ENCODE results near the gene CRYBG1. TPM values are rescaled to one million over a fixed set of nuclear protein-coding genes. Genes with fewer than 3 reads are reported as not detected.

CRYBG1 gene
- total RNA-seq, 1 experiment from 2014 or later, result 5.7 TPM

DNA sequence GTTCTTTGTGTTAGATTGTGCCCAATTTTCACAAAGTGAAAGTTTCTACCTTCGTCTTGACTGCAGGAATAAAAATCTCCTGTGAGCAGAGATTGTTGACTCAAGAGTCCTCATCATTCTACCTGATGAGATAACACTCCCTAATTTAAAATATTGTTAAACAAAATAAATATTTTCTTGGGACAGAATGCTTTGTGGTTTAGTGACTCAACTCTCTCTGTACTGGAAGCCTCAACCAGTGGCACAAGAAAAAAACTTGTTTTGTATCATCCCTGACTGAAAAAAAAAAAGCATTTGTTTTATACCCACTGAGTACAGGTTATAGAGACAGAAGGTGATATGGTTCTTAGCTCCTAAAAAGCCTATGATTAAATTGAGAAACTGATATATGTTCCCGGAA, 78.9 kb downstream of the CRYBG1 start:
- no peaks in the 10 kb centered on the region for H3K4me1 Mint-ChIP-seq
- Histone ChIP-seq H3K9me3 (ENCODE audit: control insufficient read depth, low read depth, low read length) (no peaks in the 10 kb centered on the region), H4K91ac (ENCODE audit: insufficient read length, low read depth, low read length) (no peak overlapping the region), H3K27me3 (ENCODE audit: insufficient read depth, low read length) (no peaks in the 10 kb centered on the region), H3K79me2 (ENCODE audit: insufficient read depth, low read length) (no peaks in the 10 kb centered on the region), H3K23ac (ENCODE audit: insufficient read length, low read depth, low read length) (no peak overlapping the region), H3K4me1 (ENCODE audit: insufficient read depth, low read length) (no peaks in the 10 kb centered on the region), H2BK12ac (ENCODE audit: insufficient read length, low read depth, low read length) (no peak overlapping the region), H2BK120ac (ENCODE audit: low read depth, low read length, poor library complexity, severe bottlenecking) (no peak overlapping the region), H4K20me1 (ENCODE audit: control insufficient read depth, insufficient read depth, insufficient read length) (no peaks in the 10 kb centered on the region), H3K23me2 (ENCODE audit: insufficient read length, low read depth, low read length, poor library complexity, severe bottlenecking) (no peaks in the 10 kb centered on the region), H2AFZ (ENCODE audit: low read length) (no peak overlapping the region), H3K9ac (ENCODE audit: extremely low read depth, insufficient read length, low read length) (no peak overlapping the region), H4K5ac (ENCODE audit: insufficient read length, low read depth, low read length) (no peak overlapping the region), H3K27ac (ENCODE audit: insufficient read length, low read depth, low read length) (no peak overlapping the region), H3K18ac (ENCODE audit: insufficient read length, low read depth, low read length) (no peak overlapping the region), H4K8ac (replicated peaks; ENCODE audit: insufficient read length, low read depth, low read length) (no peak overlapping the region), H3K4me2 (ENCODE audit: insufficient read depth, insufficient read length, low read length) (no peak overlapping the region), H3T11ph (ENCODE audit: low read length) (no peak overlapping the region), H2BK20ac (ENCODE audit: low read depth, low read length, poor library complexity, severe bottlenecking) (no peak overlapping the region), H2BK15ac (ENCODE audit: low read depth, low read length) (no peak overlapping the region), H3K4ac (ENCODE audit: low read depth, low read length) (no peak overlapping the region), H3K56ac (ENCODE audit: insufficient read length, low read depth, low read length) (no peak overlapping the region), H2BK5ac (ENCODE audit: insufficient read length, low read length) (no peak overlapping the region), H2AK5ac (ENCODE audit: insufficient read length, low read length) (no peak overlapping the region), H3K14ac (ENCODE audit: insufficient read depth, low read length) (no peak overlapping the region), H3K79me1 (ENCODE audit: insufficient read depth, low read depth, low read length, poor library complexity, severe bottlenecking) (no peaks in the 10 kb centered on the region)
- H3K36me3 Mint-ChIP-seq (ENCODE audit: insufficient read depth in 1 of 3, low read depth in 3 of 3), result no peaks in the 10 kb centered on the region
- no peaks in the 10 kb centered on the region for H3K9me3 Mint-ChIP-seq
- H3K27me3 Mint-ChIP-seq (ENCODE audit: low read depth), result peaks cover 5% of the 10 kb centered on the region; the same call in 1 of the 2 replicates
- TF ChIP-seq, protein P1, sequence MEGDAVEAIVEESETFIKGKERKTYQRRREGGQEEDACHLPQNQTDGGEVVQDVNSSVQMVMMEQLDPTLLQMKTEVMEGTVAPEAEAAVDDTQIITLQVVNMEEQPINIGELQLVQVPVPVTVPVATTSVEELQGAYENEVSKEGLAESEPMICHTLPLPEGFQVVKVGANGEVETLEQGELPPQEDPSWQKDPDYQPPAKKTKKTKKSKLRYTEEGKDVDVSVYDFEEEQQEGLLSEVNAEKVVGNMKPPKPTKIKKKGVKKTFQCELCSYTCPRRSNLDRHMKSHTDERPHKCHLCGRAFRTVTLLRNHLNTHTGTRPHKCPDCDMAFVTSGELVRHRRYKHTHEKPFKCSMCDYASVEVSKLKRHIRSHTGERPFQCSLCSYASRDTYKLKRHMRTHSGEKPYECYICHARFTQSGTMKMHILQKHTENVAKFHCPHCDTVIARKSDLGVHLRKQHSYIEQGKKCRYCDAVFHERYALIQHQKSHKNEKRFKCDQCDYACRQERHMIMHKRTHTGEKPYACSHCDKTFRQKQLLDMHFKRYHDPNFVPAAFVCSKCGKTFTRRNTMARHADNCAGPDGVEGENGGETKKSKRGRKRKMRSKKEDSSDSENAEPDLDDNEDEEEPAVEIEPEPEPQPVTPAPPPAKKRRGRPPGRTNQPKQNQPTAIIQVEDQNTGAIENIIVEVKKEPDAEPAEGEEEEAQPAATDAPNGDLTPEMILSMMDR (conservative IDR thresholded peaks at IDR 0.05), result no peak
- DNase-seq, result no peak
- WGBS (ENCODE audit: extremely low coverage, insufficient read length, low lambda C conversion rate), result no CpG with 5 or more reads among the region's 2 CpGs
- no peak overlapping the region for H3K27ac Mint-ChIP-seq
- no peak overlapping the region for H3K4me3 Mint-ChIP-seq
